ENCODE measurements around the gene PKD1L1.
"Not testable (repeated sequence)": the region's sequence is repeated elsewhere in the genome, so short reads cannot be mapped to it uniquely, and the experiment has no call there.

Gene PKD1L1

GRCh38 chr7:47759056-47759706, 189.1 kb downstream of the PKD1L1 start:
- DNase-seq: no peak

DNA sequence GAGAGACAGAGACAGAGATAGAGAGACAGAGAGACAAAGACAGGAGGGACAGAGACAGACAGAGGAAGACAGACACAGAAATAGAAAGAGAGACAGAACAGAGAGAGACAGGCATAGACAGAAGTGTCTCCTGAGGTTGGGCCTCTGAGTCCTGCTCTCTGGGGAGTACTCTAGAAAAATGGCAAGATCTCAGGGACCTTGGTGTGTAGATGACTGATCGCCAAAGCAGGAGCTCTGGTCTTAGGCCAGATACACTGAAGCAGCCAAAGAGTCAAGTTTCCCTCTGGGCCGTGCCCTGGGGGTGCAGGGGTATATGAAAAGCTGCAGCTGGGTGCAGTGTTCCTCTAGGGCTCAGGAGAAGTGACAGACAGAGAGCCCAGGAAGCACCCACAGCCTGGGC, 189.7 kb downstream of the PKD1L1 start:
- no peak for DNase-seq

DNA sequence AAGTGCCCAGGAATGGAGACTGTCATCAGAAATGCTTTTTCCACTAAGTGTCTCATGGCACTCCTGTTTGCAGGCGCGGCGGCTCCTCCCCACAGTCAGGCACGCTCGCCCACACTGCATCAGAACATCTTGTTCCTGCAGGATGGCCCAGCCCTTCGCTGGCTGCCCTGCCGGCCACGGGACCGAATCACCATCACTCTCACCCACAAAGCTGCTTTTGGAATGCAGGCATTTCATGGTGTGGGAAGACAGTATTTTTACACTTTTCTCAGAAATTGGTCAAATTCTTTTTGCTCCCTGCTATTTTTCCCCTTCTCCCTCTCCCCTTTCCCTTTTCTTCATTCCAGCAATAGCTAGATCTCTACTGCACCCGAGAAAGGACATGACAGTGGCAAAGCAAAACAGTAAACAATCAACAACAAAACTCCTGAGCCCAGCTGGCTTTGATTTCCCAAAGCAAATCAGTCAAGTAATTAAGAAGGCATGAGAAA, 190.3 kb downstream of the PKD1L1 start:
- DNase-seq: no peak

DNA sequence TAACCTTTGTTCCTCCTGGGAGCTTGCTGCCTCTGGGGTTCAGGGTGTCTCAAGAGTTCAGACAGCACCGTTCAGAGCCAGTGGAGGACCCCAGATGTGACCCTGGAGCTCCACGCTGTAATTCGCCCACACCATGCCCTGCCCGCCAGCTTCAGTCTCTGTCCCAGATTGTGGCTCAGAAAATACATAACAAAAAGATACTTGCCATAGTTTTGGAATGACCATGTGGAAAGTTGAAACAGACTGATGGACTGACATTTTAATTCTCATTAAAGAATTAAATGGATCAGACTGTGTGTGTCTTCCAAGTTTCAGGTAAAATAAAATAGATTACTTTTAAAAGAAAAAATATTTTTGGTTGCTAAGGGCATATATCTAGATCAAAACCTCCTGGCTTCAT, 191.6 kb downstream of the PKD1L1 start:
- no peak for DNase-seq

GRCh38 chr7:47755248-47755647, 193.0 kb downstream of the PKD1L1 start:
- no peak for DNase-seq

DNA sequence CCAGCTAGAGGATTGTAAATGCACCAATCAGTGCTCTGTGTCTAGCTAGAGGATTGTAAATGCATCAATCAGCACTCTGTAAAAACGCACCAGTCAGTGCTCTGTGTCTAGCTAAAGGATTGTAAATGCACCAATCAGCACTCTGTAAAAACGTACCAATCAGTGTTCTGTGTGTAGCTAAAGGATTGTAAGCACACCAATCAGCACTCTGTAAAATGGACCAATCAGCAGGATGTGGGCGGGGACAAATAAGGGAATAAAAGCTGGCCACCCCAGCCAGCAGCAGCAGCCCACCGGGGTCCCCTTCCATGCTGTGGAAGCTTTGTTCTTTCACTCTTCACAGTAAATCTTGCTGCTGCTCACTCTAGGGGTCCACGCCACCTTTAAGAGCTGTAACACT, 196.5 kb downstream of the PKD1L1 start:
- DNase-seq: not testable (repeated sequence)

DNA sequence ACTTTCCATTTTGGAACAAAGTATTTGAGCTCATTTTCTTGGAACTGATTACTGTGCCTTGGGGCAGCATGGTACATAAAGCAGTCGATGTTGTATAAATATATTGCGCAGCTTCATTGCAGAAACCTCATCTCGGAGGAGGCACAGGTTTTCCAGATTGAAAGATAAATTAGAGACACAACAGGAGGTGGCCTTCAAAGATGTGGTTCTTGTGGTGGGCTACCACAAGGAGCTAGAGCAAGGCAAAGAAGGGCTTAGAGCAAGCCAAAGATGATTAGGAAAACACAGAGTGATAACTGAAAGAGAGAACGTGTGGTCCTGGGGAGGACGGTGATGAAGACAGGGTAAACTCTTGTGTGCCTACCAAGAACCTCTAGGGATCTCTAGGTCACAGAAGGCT, 197.2 kb downstream of the PKD1L1 start:
- no peak for DNase-seq

GRCh38 chr7:47748041-47748440, 200.2 kb downstream of the PKD1L1 start:
- no peak for DNase-seq

GRCh38 chr7:47747160-47747559, 201.1 kb downstream of the PKD1L1 start:
- DNase-seq: no peak

DNA sequence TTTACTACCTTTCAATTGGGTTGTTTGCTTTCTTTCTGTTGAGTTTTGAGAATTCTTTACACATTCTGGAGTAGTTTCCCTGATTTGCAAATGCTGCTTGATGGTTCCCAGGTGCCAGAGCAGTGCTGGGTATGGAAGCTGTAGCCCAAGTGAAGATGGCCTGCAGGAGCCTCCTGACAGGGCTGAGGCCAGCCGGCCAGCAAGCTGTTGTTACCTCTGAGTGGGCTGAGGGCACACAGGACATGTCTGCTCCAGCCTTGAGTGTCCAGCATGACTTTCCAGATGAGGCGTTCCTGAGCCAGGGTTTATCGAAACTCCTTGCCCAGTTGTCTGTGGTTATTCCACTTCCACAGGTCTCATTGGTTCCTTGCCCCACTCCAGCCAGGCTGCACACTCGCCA, 201.8 kb downstream of the PKD1L1 start:
- no peak for DNase-seq

GRCh38 chr7:47744883-47745282, 203.4 kb downstream of the PKD1L1 start:
- no peak for DNase-seq

- DNase-seq: no peak
These were observed 204.2 kb downstream of the PKD1L1 start for GRCh38 chr7:47743965-47744591.

DNA sequence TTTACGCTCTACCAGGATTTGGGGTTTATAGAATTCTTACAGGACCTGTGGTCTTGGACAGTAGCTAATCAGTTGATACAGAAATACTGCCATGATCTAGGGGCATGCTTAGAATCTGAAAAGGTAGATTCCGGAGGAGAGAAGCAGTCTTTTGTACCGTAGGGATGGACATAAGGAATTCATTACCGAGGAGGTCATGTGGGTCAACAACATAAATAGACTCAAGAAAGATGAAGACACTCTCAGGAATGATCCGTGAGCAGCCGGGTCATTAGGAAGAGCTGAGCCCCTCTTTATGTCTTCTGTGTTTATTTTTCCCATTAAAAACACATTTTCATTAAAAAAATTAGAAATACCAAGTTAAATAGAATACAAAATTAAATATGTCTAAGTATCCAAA, 206.3 kb downstream of the PKD1L1 start:
- DNase-seq: no peak

DNA sequence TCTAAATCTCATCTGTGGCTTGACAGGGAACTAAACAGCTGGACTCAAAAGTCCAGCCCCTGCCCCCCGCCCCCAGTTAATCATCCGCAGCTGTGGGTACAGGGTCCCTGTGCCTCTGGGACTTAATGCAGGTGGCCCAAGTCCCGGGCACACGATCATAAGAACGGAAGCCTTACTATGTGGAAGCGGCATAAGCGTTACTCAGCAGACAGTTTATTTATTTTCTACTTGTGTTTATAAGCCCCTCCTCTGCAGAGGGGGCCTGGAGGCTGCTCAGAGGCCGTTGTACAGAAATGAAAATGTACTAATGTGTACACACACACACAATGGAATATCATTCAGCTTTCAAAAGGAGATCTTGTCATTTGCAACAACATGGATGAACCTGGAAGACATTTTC, 208.4 kb downstream of the PKD1L1 start:
- no peak for DNase-seq

GRCh38 chr7:47739301-47739875, 208.9 kb downstream of the PKD1L1 start:
- no peak for DNase-seq

GRCh38 chr7:47738563-47739166, 209.6 kb downstream of the PKD1L1 start:
- DNase-seq: no peak

GRCh38 chr7:47737601-47738000, 210.7 kb downstream of the PKD1L1 start:
- no peak for DNase-seq

DNA sequence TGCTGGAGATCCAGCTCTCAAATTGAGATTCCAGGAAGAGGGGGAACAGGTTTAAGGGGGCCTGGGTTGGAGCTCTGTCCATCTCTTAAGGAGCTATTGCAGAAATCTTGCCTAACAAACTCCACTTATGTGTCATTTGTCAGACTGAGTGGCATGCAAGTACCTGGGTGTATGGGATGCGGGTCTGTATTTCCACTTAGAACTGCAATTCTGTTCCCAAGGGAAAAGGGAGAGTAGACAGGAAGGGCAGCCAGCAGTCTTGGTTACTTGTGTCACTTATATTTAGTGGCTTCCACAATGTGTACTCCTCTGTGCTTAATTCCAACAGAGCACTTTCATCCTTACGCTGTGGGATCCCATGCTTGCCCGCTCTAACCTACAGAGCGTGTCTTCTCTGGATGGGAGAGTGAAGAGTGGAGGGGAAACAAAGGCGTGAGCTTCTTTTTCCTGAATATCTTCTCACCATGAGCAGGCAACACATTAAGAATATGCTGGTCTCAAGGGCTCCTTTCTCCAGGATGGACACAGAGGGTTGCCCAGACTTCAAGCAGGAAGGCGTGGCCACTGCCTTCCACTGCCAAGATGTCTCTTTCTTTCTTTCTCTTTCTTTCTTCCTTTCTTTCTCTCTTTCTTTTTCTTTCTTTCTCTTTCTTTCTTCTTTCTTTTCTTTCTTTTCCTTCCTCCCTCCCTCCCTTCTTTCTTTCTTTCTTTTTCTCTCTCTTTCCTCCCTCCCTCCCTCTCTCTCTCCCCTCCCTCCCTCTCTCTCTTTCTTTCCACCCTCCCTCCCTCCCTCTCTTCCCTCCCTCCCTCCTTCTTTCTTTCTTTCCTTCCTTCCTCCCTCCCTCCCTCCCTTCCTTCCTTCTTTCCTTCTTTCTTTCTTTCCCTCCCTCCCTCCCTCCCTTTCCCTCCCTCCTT, 212.6 kb downstream of the PKD1L1 start:
- no peak for DNase-seq

DNA sequence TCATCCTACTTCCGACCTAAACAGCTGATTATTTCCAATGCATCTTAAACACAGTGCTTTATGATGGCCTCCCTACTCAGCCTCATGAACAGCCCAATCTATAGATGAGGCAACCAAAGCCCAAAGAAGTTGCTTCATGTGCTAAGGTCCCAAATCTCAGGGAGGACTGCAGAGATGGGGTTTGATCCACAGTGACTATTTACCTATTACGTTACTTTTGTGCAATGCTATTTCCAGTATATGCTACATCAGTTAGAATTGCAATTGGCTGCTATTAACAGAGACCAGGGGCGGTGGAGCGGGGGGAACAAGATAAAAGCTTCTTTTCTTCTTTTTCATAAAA, 213.3 kb downstream of the PKD1L1 start:
- DNase-seq: no peak

DNA sequence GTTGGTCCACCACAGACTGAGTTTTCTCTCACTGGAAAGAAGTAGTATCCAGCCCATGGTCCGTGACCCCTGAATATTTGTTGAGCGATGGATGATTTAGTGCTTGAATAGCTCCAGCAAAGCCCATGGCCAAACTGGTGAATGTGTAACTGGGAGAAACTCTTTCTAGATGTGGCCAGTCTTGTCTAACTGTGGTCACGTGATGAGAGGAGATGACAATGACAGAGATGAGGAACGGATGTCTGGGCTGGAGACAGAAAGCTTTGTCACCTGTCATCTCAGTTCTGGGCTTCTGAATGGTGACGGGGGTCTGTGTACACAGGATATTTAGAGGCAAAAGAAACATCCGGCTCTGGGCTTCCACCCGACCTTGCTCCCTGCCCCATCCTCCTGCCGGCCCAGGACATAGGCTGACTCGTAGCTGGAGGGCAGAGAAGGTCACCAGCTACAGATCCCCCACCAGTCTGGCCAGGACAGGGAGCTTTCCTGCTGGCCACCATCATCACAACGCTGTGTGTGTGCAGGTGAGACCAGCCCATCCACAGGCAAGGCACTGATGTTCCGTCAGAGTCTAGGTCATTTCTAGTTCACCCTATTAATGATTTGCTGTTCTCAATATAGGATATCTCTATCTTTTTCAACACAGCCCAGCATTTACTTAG, 213.8 kb downstream of the PKD1L1 start:
- no peak for DNase-seq

GRCh38 chr7:47730142-47730541, 218.1 kb downstream of the PKD1L1 start:
- DNase-seq: no peak

DNA sequence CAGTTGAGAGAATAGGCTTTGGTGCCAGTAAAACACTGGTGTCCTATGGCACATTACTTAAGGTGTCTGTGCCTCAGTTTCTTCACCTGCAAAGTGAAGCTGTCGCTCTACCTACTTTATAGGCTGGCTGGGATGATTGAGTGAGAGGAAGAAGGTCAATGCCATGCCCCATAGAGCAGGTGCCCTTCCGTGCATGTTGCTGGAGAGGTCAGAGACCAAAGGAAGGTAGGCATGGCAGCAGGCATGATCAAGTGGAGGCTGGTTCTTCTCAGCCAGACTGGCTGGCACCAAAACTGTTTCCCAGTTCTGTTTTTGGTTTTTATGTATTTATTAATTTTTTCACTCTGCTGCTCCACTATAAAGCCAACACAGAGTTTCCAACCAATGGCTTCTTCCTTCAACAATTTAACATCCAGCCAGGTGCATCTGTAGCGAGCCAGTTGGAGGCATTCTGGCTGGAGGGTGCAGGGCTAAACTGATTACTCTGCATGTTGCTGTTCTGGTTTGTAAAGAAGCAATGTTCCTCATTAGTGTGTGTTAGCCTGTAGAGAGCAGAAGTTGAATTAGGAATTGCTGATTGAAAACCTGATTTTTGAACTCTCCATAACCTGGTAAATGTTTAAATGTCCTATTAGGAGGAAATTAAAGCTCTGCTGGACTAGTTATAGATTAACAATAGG, 222.1 kb downstream of the PKD1L1 start:
- DNase-seq: no peak
